Germinal center (tissue), 1 donor: Measurements from ENCODE around the gene ABCG1.

Experiments used
- DNase-seq: peaks from one replicate; pipeline ENCODE4 v3.0.0; 2012; ENCODE audit warnings: mixed read lengths, low spot score

ABCG1 gene

DNA sequence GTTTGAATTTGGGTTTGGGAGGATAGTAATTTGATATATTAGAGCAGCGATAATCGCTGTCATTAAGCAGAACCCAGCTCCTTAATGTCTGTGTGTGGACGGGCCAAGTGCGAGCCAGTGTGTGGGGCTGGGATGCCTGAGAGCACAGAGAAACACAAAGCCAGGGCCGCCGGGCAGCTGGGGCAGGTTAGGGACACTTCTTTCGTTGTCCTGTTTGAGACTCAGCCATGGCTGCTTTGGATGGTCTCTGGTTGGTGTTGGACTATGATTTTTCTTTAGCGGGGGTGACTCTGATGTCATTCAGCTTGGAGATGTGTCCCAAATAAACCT is 33.4 kb downstream of the ABCG1 start:
- DNase-seq = no peak

DNA sequence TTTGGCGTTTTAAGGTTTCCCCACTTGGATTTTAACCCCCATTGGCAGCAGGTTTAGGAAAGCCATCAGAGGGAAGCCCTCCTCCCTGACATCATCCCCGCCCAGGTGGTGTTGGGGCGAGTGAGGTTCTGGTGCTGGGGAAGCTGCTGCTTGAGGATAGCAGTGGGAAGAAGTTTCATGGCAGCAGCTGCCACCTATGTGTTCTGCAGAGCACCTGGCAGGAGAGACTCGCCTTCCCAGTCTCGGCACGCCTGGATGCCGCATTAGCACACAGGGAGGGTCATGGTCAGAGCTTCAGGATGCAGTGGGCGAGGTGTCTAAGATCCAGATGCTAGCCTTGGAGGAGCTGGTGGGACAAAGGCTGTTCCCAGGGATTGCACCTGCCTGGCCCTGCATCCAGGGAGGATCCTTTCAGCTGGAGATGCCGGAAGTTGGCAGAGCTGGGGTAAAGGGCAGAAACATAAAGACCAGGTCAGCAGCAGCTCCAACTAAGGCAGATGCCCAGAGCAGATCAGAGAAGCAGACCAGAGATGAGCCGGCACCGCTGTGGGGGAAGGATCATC is 33.9 kb downstream of the ABCG1 start:
- no peak for DNase-seq

DNA sequence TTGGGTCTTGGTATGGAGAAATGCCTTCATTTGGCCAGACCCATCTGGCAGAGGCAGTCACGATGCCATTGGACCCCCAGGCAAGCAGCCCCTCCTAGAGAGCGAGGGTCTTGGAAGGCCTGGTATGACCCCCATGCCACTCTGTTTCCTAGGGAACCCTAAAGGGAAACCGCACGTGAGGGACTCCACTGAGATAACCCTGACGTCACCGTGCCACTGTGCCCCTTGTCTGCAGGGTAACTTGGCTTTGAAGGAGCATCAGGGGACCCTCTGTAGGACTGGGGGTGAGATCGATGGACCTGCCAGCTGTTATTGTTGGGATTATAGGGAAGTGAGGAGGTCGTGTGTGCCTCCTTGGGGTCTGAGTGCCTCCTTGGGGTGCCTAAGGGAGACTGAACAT is 34.5 kb downstream of the ABCG1 start:
- DNase-seq = no peak

DNA sequence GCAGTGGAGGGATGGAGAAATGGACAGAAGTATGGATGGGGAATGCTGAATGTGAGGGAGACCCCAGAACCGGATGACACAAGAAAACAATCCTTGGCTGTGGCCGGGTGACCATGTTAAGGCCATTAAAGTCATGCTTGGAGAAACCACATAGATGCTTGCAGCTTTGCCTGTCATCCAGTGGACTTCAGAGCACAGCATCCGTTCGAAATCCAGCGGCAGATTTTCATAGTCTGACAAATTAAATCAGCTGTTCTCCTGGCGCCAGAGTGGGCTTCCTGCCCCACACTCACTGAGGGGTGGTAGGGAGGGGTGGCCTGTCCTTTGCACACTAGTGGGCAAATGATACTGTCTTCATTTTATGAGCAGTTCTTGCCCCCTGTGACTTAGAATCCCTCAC is 35.1 kb downstream of the ABCG1 start:
- DNase-seq = no peak

DNA sequence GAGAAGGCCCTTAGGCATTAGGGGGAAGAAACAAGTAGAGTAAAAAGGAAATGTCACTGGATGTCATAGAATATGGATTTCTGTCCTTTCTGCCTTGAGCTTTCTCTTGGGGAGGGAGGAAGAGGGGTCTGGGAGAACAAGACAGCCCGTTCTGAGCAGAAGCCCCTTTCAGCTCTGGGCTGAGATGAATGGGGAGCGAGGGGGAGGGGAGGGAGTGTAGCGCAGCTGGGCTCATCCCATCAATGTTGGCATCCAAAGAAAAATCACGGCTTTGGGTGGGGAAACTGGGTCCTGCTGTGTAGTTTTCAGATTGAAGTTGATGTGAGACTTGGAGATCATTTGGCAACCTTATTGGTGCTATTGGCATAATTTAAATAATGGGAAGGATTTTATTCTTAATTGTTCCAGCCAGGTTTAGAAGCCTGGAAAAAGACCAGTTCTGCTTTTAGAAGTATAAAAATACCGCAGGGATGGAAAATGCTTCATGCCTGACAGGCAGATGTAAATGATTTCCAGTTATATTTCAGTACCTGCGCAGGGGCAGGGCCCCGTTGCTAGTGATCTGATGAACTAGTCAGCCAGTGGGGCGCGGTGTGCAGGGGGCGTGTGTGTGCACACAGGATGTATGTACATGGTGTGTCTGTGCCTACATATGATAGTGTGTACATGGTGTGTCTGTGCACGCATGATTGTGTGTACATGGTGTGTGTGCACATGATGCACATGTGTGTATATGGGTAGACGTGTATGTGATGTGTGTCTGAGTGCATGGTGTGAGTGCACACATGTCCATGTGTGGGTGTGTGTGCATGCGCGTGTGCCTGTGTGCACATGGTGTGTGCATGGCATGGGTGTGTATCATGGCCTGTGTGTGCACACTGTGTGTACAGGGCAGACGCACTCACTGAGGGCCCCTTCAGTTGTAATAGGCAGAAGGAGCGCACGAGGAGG is 36.0 kb downstream of the ABCG1 start:
- DNase-seq = peak; percentile 33

DNA sequence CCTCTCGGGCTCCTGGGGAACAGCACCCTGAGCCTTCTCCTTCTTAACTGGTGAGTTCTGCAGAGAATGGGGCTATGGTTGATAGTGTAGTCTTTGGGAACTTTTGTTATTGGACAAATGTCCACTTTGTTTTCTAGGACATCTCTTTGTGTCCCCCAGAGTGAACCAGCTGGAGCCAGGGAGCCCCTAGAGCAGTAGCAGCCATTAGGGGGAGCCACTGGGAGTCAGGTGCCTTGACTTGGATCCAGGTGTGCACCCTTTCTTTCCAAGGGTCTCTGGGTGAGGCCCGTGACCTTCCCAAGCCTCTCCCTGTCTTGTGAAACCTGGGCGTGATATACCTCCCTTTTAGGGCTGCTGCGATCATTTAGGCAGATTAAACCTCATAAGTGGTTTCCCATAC is 36.9 kb downstream of the ABCG1 start:
- DNase-seq = no peak

DNA sequence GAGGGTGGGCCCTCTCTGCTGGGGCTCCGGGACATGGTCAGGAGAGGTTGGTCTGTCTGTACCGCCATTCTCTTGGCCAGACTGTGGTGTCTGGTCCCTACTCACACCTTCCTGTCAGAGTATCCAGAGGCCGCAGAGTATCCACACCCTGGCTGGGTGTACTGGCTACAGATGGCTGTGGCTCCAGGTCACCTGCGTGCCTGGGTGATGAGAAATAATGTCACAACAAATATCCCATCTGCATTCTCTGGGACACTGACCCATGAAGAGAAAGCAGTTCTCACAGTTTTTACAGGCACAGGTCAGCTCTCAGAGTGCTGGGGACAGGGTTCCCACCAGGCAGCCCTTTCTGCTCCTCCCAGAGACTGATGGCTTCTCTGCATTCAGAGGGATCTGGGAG is 37.4 kb downstream of the ABCG1 start:
- no peak for DNase-seq

DNA sequence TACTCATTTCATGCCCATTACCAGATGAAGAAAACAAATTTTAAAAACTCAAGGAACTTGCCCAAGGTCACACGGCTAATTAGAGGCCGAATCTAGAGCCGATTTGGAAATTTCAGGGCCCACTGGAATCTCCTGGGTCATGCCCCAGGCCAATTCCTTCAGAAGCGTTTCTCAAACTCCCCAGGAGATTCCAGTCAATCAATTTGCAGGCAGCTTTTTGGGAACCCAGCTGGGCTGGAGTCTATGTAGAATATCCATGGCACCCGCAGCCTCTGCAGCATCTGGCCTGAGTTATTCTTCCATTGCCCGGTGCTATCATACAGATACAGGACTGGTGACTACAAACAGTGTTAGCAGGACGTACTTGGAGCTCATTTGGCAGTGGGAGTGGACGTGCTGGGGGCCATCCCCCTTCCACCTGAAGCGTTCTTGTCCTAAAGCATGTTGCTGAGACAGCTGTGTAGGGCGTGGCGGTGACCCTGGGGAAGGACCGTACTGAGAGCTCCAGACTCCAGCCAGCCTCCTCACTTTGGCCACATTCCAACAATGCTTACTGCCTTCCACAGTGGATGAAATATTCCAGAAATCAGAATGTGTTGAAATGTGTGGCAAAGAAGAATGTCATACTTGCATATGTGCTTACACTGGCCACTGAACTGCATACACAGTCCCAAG is 38.3 kb downstream of the ABCG1 start:
- DNase-seq = no peak

DNA sequence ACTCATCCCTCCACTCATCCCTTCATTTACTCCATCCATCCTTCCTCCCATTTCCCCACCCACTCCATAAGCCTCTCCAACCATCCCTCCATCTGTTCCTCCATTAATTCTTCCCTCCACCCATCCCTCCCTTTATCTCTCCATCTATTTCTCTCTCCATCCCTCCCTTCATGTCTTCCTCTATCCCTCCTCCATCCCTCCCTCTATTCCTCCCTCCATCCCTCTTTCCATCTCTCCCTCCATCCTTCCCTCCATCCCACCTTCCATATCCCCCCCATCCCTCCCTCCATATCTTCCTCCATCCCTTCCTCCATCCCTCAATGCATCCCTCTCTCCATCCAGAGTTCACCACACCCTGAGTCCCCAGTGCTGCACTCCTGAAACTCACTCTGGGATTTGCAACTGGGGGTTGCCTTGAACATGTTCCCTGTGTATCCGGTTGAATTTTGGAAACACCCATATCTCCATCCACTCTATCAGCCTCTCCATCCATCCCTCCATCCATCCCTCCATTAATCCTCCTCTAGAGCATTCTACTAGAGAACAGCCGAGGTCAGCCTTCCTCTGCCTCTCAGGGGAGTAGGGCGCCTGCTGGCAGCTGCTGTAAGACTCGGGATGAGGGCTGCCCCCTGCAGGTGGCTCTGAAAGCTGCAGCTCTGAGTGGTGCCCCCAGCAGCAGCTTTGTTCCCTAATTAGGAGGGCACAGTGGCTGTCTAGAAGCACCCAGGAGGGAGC is 39.4 kb downstream of the ABCG1 start:
- DNase-seq = peak; percentile 91

DNA sequence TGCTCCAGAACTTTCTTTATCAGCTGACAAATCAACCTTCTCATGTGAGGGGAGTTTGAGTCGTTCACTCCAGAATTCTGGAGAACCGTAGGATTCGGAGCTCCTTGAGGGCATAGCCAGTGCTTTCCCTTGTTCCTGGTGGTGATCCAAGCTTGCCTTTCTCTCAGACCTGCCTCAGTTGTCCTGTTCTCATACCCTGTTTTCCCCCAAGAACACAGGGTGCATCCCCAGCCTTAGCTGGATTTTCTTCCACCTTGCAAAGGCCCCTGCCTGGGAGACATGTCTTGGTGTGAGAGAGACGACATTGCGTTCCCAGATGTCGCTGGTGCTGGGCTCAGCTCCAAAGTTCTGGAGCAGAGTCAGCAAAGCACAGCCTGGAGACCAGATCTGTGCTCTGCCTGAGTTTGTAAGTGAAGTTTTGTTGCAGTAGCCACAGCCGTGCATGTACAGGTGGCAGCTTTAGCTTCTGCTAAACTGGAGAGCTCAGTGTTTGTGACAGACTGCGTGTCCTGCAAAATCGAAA is 40.0 kb downstream of the ABCG1 start:
- no peak for DNase-seq

DNA sequence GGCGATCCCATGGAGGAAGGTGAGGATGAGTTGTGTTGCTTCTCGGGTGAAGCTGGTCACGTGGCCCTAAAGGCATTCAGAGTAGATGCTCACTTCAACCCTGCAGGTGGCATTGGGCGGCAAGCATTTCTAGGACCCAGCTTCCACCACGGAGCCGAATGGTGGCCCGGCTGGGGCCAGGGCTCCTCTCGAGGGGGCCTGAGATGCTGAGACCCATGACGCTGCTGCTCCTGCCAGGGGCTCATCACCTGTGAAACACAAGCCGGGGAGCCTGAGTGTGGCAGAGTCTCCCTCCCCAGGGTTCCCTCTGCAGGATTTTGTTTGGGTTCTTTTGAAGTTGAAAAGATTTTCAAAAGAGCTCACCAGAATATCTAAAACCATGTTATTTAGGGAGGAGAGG is 41.2 kb downstream of the ABCG1 start:
- DNase-seq = no peak

DNA sequence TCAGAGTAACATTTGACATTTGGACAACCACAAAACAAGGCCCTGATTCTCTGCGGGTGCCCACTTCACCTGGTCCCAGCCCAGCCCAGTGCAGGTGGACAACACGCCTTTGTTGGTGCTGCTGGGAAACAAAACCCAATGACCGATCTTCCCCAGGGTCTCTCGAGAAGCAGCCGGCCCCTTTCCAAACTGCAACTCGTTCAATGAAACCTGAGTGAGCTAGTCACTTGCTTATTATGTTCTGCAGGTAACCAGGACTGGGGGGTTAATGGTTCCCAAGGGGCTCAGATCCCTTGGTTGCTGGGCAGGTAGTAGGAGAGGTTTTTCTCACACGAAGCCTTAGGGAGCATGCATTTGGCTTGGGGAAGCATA is 42.9 kb downstream of the ABCG1 start:
- no peak for DNase-seq

DNA sequence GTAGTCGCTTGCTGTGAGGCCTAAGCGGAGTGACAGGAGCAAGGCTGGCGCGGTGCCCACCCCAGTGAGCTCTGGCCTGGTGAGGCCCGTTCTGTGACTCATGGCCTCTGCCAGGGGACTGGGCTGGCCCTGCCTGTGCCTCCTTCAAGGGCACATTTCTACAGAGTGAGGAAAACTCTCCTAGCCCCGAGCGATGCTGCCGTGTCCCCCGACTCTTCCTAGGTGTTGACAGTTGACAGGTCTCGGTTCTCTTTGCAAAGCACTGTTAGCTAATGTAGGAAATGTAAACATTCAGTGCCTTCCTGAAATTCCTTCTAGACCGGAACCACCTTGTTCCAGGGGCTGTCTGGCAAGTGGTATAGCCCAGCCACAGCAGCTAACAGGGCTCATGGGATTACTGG is 43.9 kb downstream of the ABCG1 start:
- no peak for DNase-seq

DNA sequence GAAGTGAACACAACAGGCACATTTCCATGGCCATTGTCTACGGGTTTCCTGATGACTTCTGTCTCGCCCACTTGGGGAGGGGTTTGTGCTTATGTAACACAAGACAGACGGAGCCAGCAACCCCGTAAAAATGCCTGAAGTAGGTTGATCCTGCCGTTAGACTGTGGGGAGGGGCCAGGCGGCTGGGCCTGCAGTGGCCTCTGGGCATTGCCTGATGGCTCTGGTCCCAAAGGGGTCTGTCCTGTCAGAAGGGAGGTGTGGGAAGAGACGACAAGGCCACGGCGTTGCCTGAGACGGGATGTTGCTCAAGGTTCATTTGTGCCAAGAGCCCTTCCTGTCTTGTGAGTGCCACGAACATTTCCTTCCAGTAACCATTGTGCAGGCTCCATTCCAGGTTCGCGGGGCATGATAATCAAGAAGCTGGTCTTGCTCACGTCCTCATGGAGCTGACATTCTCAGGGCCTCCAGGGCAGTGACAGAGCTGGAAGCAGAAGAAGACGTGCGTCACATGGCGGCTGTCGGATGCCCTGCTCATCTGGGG is 44.7 kb downstream of the ABCG1 start:
- DNase-seq = no peak

DNA sequence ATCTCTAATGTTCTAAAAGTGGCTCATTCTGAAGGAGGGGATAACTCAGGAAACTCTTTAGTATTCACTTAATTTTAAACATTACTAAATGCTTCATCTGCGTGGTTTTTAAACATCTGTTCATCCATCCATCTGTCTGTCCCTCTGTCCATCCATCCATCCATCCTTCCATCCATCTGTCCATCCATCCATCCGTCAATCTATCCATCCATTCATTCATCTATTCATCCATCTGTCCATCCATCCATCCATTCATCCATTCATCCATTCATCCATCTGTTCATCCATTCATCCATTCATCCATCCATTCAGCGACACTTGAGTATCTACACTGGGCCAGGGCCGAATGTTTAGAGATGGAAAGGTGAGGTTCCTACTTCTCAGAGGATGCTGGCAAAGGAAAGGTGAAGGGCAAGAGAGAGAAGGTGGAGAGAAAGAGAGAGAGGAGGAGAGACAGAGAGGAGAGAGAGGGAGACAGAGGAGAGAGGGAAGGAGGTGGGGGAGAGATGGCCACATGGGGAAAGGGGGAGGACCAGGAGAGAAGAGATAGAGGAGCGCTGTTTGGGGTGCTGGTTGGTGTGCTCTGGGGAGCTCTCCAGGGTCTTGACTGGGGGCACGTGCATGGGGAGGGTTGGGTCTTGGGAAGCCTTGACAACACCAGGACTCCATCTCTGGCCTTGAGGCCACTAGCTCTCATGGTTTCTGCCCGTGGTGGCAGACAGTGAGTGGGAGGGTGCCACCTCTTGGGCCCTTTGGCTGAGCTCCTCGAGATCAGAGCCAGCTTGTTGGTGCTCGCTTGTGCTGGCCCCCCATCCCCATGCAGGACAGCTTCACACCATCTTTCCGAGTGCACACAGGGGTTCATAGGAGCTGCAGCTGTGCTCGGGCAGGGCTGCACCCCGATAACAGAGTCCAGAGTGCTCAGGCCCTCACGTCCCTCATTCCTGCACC is 45.6 kb downstream of the ABCG1 start:
- DNase-seq = no peak

DNA sequence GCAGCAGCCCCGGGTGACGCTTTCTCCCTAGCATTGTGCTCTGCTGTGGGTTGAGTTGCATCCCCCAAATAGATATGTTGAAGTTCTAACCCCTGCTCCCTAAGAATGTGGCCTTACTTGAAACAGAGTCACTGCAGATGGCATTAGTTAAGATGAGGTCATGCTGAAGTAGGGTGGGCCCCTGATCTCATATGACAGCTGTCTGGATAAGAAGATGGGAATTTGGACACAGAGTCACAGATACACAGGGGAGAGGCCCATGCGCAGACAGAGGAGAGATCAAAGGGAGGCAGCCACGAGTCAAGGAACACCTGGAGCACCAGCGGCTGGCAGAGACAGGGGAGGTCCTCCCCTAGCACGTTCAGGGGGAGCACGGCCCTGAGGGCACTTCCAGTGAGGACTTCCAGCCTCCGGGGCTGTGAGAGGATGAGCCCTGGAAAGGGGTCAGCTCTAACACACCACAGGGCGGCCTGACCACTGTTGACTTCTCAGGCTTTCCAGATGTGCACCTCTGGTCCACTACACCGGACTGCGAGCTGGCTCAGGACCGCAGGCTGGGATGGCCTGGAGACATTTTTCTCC is 46.4 kb downstream of the ABCG1 start:
- no peak for DNase-seq

DNA sequence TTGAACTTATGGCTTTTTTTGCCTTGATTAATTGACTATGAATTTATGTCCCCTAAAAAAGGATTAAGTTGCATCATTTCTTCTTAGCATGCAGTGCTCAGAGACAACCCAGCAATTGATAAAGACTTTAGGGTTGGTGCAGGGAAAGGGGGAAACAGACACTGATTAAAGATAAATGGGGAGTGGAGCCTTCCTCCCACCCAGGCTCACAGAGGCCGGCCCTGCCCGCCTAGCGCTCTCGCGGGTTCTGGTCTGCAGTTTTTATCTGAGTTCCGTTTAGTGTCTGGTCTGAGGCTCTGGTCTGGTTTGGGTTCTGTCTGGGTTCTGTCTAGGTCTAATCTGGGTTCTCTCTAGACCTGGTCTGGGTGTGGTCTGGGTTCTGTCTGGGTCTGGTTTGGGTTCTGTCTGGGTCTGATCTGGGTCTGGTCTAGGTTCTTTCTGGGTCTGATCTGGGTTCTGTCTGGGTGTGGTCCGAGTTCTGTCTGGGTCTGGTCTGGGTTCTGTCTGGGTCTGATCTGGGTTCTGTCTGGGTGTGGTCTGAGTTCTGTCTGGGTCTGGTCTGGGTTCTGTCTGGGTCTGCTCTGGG is 48.1 kb downstream of the ABCG1 start:
- DNase-seq = no peak

DNA sequence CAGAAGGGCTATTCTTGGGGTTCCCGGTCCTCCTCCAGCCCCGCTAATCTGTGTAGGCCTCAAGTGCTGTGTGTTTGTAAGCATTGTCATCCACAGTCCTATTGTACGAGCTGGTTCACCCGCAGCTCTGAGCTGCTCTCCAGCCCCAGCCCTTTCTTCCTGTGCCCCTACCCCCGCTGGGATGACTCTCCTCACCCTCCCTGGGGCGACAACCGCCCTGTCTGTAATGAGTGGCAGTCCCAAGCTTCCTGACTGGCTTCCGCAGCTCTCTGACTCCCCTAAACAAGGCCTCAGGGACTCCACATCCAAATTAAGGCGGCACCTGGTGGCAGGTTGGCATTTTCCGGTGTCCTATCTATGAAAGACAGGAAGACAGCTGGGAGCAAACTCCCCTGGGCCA is 50.4 kb downstream of the ABCG1 start:
- no peak for DNase-seq

DNA sequence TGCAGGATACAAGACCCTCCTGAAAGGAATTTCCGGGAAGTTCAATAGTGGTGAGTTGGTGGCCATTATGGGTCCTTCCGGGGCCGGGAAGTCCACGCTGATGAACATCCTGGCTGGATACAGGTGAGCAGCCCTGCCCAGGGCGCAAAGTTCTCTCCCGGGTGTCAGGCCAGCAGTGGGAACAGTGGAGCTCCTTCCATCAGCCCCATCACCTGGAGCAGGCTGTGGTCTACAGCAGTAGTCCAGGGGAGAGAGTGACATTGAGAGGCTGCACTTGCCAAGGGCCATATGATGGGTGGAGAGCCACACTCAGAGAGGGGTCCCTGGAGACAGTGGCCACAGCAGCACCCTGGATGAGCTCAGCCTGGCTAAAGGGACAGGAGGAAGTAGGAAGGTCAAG is 52.1 kb downstream of the ABCG1 start:
- DNase-seq = no peak
